MCF 10A (cell line): ENCODE results near the gene GHRL. TPM values are rescaled to one million over a fixed set of nuclear protein-coding genes. Genes with fewer than 3 reads are reported as not detected.
"Not testable (repeated sequence)": the region's sequence is repeated elsewhere in the genome, so short reads cannot be mapped to it uniquely, and the experiment has no call there.

ENCODE experiments used
- BruUV-seq: library from RNA; stranded (reverse); fragments of 400-500 nt; replicated peaks from 2 replicates; lab custom pipeline; 2021; lab: Mats Ljungman, UMichigan
- CTCF ChIA-PET: fragments of 300-600 bp; sonication (Branson Sonifier 250); formaldehyde crosslinking; extraction: SDS; loops from one replicate; lab custom pipeline; 2021; ENCODE audit warnings: antibody characterized with exemption, inconsistent platforms; lab: Yijun Ruan, JAX
- POLR2A ChIA-PET: fragments of 300-600, 350-650 bp; sonication (Branson Sonifier 250); formaldehyde crosslinking; extraction: SDS; loops from one replicate; lab custom pipeline; 2020; ENCODE audit warnings: antibody characterized with exemption, inconsistent platforms; lab: Yijun Ruan, JAX
- DNase-seq: peaks from one replicate; pipeline ENCODE4 v3.0.0-alpha.2; 2018; ENCODE audit not compliant: unreplicated experiment
- H3K27ac Mint-ChIP-seq: one replicate; pipeline ENCODE4 v1.8.0; 2022; ENCODE audit warnings: mild to moderate bottlenecking, low read depth, mixed read lengths; ENCODE audit not compliant: unreplicated experiment
- H3K27me3 Mint-ChIP-seq: one replicate; pipeline ENCODE4 v1.8.0; 2022; ENCODE audit warnings: mixed read lengths; ENCODE audit not compliant: insufficient read depth, unreplicated experiment
- H3K36me3 Mint-ChIP-seq: one replicate; pipeline ENCODE4 v1.8.0; 2022; ENCODE audit warnings: mild to moderate bottlenecking, moderate library complexity, mixed read lengths; ENCODE audit not compliant: insufficient read depth, unreplicated experiment
- H3K4me1 Mint-ChIP-seq: one replicate; pipeline ENCODE4 v1.8.0; 2022; ENCODE audit warnings: mixed read lengths; ENCODE audit not compliant: insufficient read depth, unreplicated experiment
- H3K4me3 Mint-ChIP-seq: one replicate; pipeline ENCODE4 v1.8.0; 2022; ENCODE audit warnings: mild to moderate bottlenecking, moderate library complexity, mixed read lengths; ENCODE audit not compliant: unreplicated experiment
- H3K9me3 Mint-ChIP-seq: one replicate; pipeline ENCODE4 v1.8.0; 2022; ENCODE audit warnings: mixed read lengths; ENCODE audit not compliant: unreplicated experiment
- intact Hi-C: fragments of 100-400 bp; cut with micrococcal nuclease; formaldehyde crosslinking; loops from 2 replicates; pipeline ENCODE4 v1.14.1; 2022
- total RNA-seq: library from RNA; stranded (reverse); gene quantifications from 2 replicates; pipeline ENCODE4 v1.2.3, GENCODE V29; 2022
- TF ChIP-seq, protein P1 (sequence below): fragments of 200-600 bp; IDR thresholded peaks from one replicate; pipeline ENCODE4 v1.8.0; 2022; ENCODE audit warnings: antibody characterized with exemption, mild to moderate bottlenecking; ENCODE audit not compliant: unreplicated experiment

GHRL gene
- total RNA-seq, 1 experiment from 2014 or later: not detected

DNA sequence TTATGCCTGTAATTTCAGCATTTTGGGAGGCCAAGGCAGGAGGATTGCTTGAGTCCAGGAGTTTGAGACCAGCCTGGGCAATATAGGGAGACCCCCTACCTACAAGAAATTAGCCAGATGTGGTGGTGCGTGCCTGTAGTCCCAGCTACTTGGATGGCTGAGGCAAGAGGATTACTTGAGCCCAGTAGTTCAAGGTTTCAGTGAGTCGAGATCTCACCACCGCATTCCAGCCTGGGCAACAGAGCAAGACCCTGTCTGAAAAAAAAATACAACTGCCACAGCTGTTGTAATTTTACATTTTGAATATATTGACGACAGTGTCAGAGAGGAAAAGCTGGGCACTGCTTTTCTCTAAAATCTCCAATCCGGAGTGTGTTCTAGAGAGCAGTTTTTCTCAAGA, 23.3 kb downstream of the GHRL start:
- H3K36me3 Mint-ChIP-seq: peaks cover 76% of the 10 kb centered on the region
- no peaks in the 10 kb centered on the region for H3K27me3 Mint-ChIP-seq
- CTCF ChIA-PET: interaction anchor here (0.6 to 2.7 kb wide), 3 partner anchors 18 to 480 kb away, joined by 3 to 9 read pairs (median 3); no protein-coding TSS in a partner anchor
- intact Hi-C loops: no loop called here
- H3K4me1 Mint-ChIP-seq: peaks cover 16% of the 10 kb centered on the region
- POLR2A ChIA-PET: interaction anchor here (0.6 to 0.8 kb wide), 2 partner anchors 9 to 13 kb away, joined by 3 read pairs; no protein-coding TSS in a partner anchor
- BruUV-seq: no TSS peak
- DNase-seq: no peak
- H3K4me3 Mint-ChIP-seq: no peak overlapping the region
- TF ChIP-seq, protein P1, sequence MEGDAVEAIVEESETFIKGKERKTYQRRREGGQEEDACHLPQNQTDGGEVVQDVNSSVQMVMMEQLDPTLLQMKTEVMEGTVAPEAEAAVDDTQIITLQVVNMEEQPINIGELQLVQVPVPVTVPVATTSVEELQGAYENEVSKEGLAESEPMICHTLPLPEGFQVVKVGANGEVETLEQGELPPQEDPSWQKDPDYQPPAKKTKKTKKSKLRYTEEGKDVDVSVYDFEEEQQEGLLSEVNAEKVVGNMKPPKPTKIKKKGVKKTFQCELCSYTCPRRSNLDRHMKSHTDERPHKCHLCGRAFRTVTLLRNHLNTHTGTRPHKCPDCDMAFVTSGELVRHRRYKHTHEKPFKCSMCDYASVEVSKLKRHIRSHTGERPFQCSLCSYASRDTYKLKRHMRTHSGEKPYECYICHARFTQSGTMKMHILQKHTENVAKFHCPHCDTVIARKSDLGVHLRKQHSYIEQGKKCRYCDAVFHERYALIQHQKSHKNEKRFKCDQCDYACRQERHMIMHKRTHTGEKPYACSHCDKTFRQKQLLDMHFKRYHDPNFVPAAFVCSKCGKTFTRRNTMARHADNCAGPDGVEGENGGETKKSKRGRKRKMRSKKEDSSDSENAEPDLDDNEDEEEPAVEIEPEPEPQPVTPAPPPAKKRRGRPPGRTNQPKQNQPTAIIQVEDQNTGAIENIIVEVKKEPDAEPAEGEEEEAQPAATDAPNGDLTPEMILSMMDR: no peak
- H3K9me3 Mint-ChIP-seq: no peaks in the 10 kb centered on the region
- no peak overlapping the region for H3K27ac Mint-ChIP-seq

GRCh38 chr3:10268930-10269329, 23.8 kb downstream of the GHRL start:
- no peak overlapping the region for H3K27ac Mint-ChIP-seq
- ChIA-PET POLR2A (no interaction called here), CTCF (interaction anchor here (0.7 to 2.7 kb wide), 2 partner anchors 18 to 186 kb away, joined by 3 to 9 read pairs; no protein-coding TSS in a partner anchor)
- no peaks in the 10 kb centered on the region for H3K9me3 Mint-ChIP-seq
- H3K4me3 Mint-ChIP-seq: no peak overlapping the region
- no peaks in the 10 kb centered on the region for H3K27me3 Mint-ChIP-seq
- DNase-seq: no peak
- intact Hi-C loops: no loop called here
- peaks cover 81% of the 10 kb centered on the region for H3K36me3 Mint-ChIP-seq
- TF ChIP-seq, protein P1: no peak
- BruUV-seq: no TSS peak
- H3K4me1 Mint-ChIP-seq: peaks cover 16% of the 10 kb centered on the region

DNA sequence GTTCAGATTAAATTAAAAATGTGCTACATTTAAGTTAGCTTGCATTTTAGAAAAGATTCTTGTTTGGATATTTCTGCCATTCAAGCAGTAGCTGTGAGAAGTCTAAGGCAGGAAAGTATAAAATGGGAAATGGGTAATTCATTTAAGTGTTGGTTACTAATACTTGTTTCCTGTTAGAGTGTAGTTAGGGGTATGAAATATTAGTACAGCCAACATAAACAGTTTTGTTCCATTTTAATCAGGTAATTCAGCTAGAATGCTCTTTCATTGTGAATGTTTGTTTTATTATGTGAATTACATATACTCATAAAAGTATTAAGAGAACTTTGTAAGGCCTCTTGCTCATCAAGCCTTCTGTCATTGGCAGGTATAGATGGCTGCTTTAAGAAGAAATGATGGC, 24.6 kb downstream of the GHRL start:
- Mint-ChIP-seq H3K4me3 (no peak overlapping the region), H3K27me3 (no peaks in the 10 kb centered on the region), H3K4me1 (peaks cover 16% of the 10 kb centered on the region), H3K27ac (no peak overlapping the region), H3K9me3 (no peaks in the 10 kb centered on the region), H3K36me3 (peaks cover 85% of the 10 kb centered on the region)
- no peak for DNase-seq
- ChIA-PET POLR2A (no interaction called here), CTCF (interaction anchor here (0.6 to 2.7 kb wide), 2 partner anchors 19 to 71 kb away, joined by 4 to 9 read pairs; no protein-coding TSS in a partner anchor)
- no TSS peak for BruUV-seq
- TF ChIP-seq, protein P1: no peak
- intact Hi-C loops: no loop called here

DNA sequence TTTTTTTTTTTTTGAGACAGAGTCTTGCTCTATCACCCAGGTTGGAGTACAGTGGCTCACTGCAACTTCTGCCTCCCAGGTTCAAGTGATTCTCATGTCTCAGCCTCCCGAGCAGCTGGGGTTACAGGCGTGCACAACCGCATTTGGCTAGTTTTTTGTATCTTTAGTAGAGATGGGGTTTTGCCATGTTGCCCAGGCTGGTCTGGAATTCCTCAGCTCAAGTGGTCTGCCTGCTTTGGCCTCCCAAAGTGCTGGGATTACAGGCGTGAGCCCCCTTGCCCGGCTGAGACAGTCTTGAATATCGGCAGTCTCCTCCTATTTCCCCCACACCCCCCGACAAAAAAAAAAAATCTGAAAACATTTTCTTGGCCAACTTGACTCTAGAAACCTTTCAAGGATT, 25.8 kb downstream of the GHRL start:
- peaks cover 85% of the 10 kb centered on the region for H3K36me3 Mint-ChIP-seq
- BruUV-seq, DNase-seq, H3K27ac Mint-ChIP-seq, H3K9me3 Mint-ChIP-seq, POLR2A ChIA-PET, H3K4me3 Mint-ChIP-seq, intact Hi-C loops, H3K27me3 Mint-ChIP-seq: not testable (repeated sequence)
- CTCF ChIA-PET: interaction anchor here (0.7 kb wide), 1 partner anchor 1169 kb away, joined by 4 read pairs; no protein-coding TSS in a partner anchor
- peaks cover 12% of the 10 kb centered on the region for H3K4me1 Mint-ChIP-seq
